HCEC 1CT (cell line): Measurements from ENCODE around the gene SLC6A1.
"Not testable (repeated sequence)": the region's sequence is repeated elsewhere in the genome, so short reads cannot be mapped to it uniquely, and the experiment has no call there.

Experiments
- DNase-seq: peaks from one replicate; pipeline ENCODE4 v3.0.0-alpha.2; 2017

SLC6A1 gene

GRCh38 chr3:11022115-11022514 lies 29.6 kb downstream of the SLC6A1 start:
- DNase-seq = no peak

- no peak for DNase-seq
These were observed 31.6 kb downstream of the SLC6A1 start for GRCh38 chr3:11024181-11024580.

GRCh38 chr3:11029948-11030347 lies 37.4 kb downstream of the SLC6A1 start:
- DNase-seq = no peak

GRCh38 chr3:11033871-11034270 lies 41.3 kb downstream of the SLC6A1 start:
- DNase-seq = no peak

GRCh38 chr3:11034309-11034985 lies 41.9 kb downstream of the SLC6A1 start:
- DNase-seq = no peak

GRCh38 chr3:11035757-11036505 lies 43.4 kb downstream of the SLC6A1 start:
- no peak for DNase-seq

- DNase-seq = no peak
These were observed 44.8 kb downstream of the SLC6A1 start for GRCh38 chr3:11037241-11037873.

GRCh38 chr3:11037976-11038375 lies 45.4 kb downstream of the SLC6A1 start:
- no peak for DNase-seq

GRCh38 chr3:11045536-11045935 lies 53.0 kb downstream of the SLC6A1 start:
- DNase-seq = no peak

- DNase-seq = no peak
These were observed 55.0 kb downstream of the SLC6A1 start for GRCh38 chr3:11047500-11047899.

GRCh38 chr3:11050666-11051323 lies 58.2 kb downstream of the SLC6A1 start:
- DNase-seq = no peak

- DNase-seq = no peak
These were observed 61.5 kb downstream of the SLC6A1 start for GRCh38 chr3:11053926-11054503.

- no peak for DNase-seq
These were observed 62.3 kb downstream of the SLC6A1 start for GRCh38 chr3:11054739-11055438.

GRCh38 chr3:11055496-11055895 lies 62.9 kb downstream of the SLC6A1 start:
- DNase-seq = no peak

- DNase-seq = no peak
These were observed 64.0 kb downstream of the SLC6A1 start for GRCh38 chr3:11056531-11057050.

GRCh38 chr3:11057655-11058054 lies 65.1 kb downstream of the SLC6A1 start:
- DNase-seq = no peak

- DNase-seq = peak; percentile 82
These were observed 66.7 kb downstream of the SLC6A1 start for GRCh38 chr3:11059090-11059798.

- no peak for DNase-seq
These were observed 67.2 kb downstream of the SLC6A1 start for GRCh38 chr3:11059799-11060115.

GRCh38 chr3:11060500-11061251 lies 68.1 kb downstream of the SLC6A1 start:
- peak; percentile 46 for DNase-seq

- DNase-seq = not testable (repeated sequence)
These were observed 68.8 kb downstream of the SLC6A1 start for GRCh38 chr3:11061268-11061871.
